ENCODE results near the gene ARHGAP44. TPM values are rescaled to one million over a fixed set of nuclear protein-coding genes. Genes with fewer than 3 reads are reported as not detected.

ARHGAP44 gene
- polyA plus RNA-seq, 1 donor (not counting 4 experiments of a cell fraction or from before 2014, with no cell fraction given): 2.2 TPM

DNA sequence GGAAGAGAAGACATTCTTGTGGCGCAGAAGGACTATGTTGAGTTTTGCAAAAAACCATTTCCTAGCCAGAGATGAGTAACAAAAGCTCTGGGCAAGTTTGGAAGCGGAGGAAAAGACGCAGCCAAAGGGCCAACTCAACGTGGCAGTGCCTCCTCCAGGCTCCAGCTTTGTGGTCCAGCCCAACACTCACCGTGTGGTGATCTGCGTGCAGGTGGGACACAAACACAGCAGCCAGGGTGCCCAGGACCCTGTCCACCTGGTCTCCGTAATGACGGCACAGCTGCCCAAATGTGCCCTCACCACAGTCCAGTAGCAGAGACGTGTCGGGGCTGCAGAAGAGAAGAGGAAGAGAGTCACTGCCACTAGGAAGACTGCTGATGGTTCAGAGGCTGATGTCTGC lies 207.1 kb downstream of the ARHGAP44 start:
- H3K36me3 ChIP-seq (ENCODE audit: control insufficient read depth in 2 of 2, extremely low read depth in 1 of 2, insufficient read depth in 2 of 2, low read length in 2 of 2): peaks cover 66% of the 10 kb centered on the region in 2 experiments

DNA sequence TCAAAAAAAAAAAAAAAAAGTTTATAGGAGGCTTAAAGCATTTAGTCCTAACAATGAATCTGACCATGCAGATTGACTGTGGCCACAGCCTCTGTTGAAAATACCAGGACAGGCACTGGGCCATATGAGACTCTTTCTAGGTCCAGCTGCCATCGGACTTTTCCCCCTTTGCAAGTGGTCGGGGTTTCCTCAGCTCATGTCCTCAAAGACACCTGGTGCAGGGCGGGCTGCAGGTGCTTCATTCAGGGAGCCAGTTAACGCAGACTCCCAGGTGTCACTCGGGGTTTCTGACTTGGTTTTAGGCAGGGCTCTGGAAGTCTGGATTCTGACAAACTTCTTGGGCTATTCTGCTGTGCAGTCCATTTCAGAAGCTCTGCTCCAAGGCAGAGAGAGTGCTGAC lies 207.6 kb downstream of the ARHGAP44 start:
- H3K9me3 ChIP-seq (ENCODE audit: control insufficient read depth, low read depth, low read length): no peaks in the 10 kb centered on the region
- H3K27me3 ChIP-seq (ENCODE audit: control insufficient read depth, extremely low read depth, insufficient read depth, low read length): no peaks in the 10 kb centered on the region
- dilution Hi-C loops (cut with MboI; ENCODE audit: extremely low pct_ligation_motif_present, low sequenced_read_pairs): no loop called here
- no peak overlapping the region for H2AFZ ChIP-seq (ENCODE audit: control insufficient read depth, low read length)
- H3K27ac ChIP-seq (ENCODE audit: control insufficient read depth, insufficient read depth, low read length): no peak overlapping the region
- H3K4me2 ChIP-seq (ENCODE audit: control insufficient read depth, extremely low read depth, insufficient read depth, low read depth, low read length): no peak overlapping the region
- no peak for DNase-seq (ENCODE audit: low read depth, low spot score)
- H4K20me1 ChIP-seq (ENCODE audit: control insufficient read depth, extremely low read depth, insufficient read depth, low read length): no peaks in the 10 kb centered on the region
- no peaks in the 10 kb centered on the region for H3K4me1 ChIP-seq (ENCODE audit: control insufficient read depth, extremely low read depth, insufficient read depth, low read length)
- H3K4me3 ChIP-seq (ENCODE audit: control insufficient read depth in 2 of 3, extremely low read depth in 1 of 3, insufficient read depth in 2 of 3, low read depth in 1 of 3, low read length in 3 of 3): no peak overlapping the region
- no peak for FAIRE-seq
- H3K9me1 ChIP-seq (ENCODE audit: control insufficient read depth, extremely low read depth, insufficient read depth, low read length): no peaks in the 10 kb centered on the region
- H3K36me3 ChIP-seq (ENCODE audit: control insufficient read depth in 2 of 2, extremely low read depth in 1 of 2, insufficient read depth in 2 of 2, low read length in 2 of 2): peaks cover 68 to 69% of the 10 kb centered on the region in 2 experiments
- TF ChIP-seq EZH2 (IDR thresholded peaks at IDR 0.05; ENCODE audit: low read length): no peak
- TF ChIP-seq, protein P1, sequence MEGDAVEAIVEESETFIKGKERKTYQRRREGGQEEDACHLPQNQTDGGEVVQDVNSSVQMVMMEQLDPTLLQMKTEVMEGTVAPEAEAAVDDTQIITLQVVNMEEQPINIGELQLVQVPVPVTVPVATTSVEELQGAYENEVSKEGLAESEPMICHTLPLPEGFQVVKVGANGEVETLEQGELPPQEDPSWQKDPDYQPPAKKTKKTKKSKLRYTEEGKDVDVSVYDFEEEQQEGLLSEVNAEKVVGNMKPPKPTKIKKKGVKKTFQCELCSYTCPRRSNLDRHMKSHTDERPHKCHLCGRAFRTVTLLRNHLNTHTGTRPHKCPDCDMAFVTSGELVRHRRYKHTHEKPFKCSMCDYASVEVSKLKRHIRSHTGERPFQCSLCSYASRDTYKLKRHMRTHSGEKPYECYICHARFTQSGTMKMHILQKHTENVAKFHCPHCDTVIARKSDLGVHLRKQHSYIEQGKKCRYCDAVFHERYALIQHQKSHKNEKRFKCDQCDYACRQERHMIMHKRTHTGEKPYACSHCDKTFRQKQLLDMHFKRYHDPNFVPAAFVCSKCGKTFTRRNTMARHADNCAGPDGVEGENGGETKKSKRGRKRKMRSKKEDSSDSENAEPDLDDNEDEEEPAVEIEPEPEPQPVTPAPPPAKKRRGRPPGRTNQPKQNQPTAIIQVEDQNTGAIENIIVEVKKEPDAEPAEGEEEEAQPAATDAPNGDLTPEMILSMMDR (optimal IDR thresholded peaks at IDR 0.05 in 1 of 3, IDR thresholded peaks at IDR 0.05 in 1 of 3, conservative IDR thresholded peaks at IDR 0.05 in 1 of 3; ENCODE audit: extremely low read depth in 1 of 3, insufficient read depth in 2 of 3, low read length in 3 of 3): no peak
- no peaks in the 10 kb centered on the region for H3K79me2 ChIP-seq (ENCODE audit: control insufficient read depth, insufficient read depth, low read length)
- H3K9ac ChIP-seq (ENCODE audit: control insufficient read depth, extremely low read depth, insufficient read depth, low read length): no peak overlapping the region

More for the DNA sequence above, 207.1 kb downstream of the ARHGAP44 start:
- Histone ChIP-seq H3K27me3 (ENCODE audit: control insufficient read depth, extremely low read depth, insufficient read depth, low read length) (no peaks in the 10 kb centered on the region), H3K27ac (ENCODE audit: control insufficient read depth, insufficient read depth, low read length) (no peak overlapping the region), H3K4me1 (ENCODE audit: control insufficient read depth, extremely low read depth, insufficient read depth, low read length) (no peaks in the 10 kb centered on the region), H3K4me2 (ENCODE audit: control insufficient read depth, extremely low read depth, insufficient read depth, low read depth, low read length) (no peak overlapping the region), H3K9me1 (ENCODE audit: control insufficient read depth, extremely low read depth, insufficient read depth, low read length) (no peaks in the 10 kb centered on the region), H3K9ac (ENCODE audit: control insufficient read depth, extremely low read depth, insufficient read depth, low read length) (no peak overlapping the region), H3K4me3 (ENCODE audit: control insufficient read depth in 2 of 3, extremely low read depth in 1 of 3, insufficient read depth in 2 of 3, low read depth in 1 of 3, low read length in 3 of 3) (no peak overlapping the region), H3K79me2 (ENCODE audit: control insufficient read depth, insufficient read depth, low read length) (no peaks in the 10 kb centered on the region), H3K9me3 (ENCODE audit: control insufficient read depth, low read depth, low read length) (no peaks in the 10 kb centered on the region), H2AFZ (ENCODE audit: control insufficient read depth, low read length) (no peak overlapping the region), H4K20me1 (ENCODE audit: control insufficient read depth, extremely low read depth, insufficient read depth, low read length) (no peaks in the 10 kb centered on the region)
- TF ChIP-seq, protein P1 (optimal IDR thresholded peaks at IDR 0.05 in 1 of 3, IDR thresholded peaks at IDR 0.05 in 1 of 3, conservative IDR thresholded peaks at IDR 0.05 in 1 of 3; ENCODE audit: extremely low read depth in 1 of 3, insufficient read depth in 2 of 3, low read length in 3 of 3): no peak
- TF ChIP-seq EZH2 (IDR thresholded peaks at IDR 0.05; ENCODE audit: low read length): no peak
- dilution Hi-C loops (cut with MboI; ENCODE audit: extremely low pct_ligation_motif_present, low sequenced_read_pairs): no loop called here
- FAIRE-seq: no peak
- no peak for DNase-seq (ENCODE audit: low read depth, low spot score)
